Thyroid gland (tissue), 4 donors: ENCODE results near the gene MTUS2.

Experiments used
- CTCF ChIP-seq, 6 experiments: fragments of 200-600 bp in 3 of 6; fragments of 450-650 bp in 3 of 6; sonication (generic) in 3 of 6; IDR thresholded peaks; one replicate each; pipeline ENCODE4 v1.5.1; 2016 to 2019; ENCODE audit warnings: antibody characterized with exemption in 6 of 6, mild to moderate bottlenecking in 2 of 6, inconsistent platforms in 1 of 6, moderate library complexity in 1 of 6
- POLR2A ChIP-seq, 2 donors: fragments of 450-650 bp; IDR thresholded peaks; one replicate each; pipeline ENCODE4 v1.6.1; 2017; ENCODE audit warnings: antibody characterized with exemption in 2 of 2, mild to moderate bottlenecking in 2 of 2, moderate library complexity in 1 of 2

DNA sequence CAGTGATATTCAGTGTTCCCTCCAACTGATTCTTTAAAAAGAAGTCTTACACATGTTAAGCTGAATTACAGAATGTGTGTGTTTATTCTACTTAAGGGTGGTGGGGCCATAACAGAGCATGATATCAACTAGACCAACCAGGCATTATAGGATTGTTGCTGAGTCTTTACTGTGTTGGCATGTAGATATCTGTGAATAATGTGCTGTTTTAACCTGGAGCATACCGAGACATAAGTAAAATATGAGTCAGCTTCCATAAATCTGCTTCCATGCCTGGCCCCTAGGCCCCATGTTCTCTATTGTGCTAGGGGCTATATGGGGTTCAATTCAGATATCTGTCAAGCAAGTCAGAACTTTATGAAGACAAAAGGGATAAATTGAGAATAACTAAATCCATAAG, 295.7 kb downstream of the MTUS2 start:
- TF ChIP-seq CTCF (IDR thresholded peaks at IDR 0.05), result no peak
- TF ChIP-seq POLR2A (IDR thresholded peaks at IDR 0.05), result no peak
